Anterior cingulate cortex (tissue), 58 donors: ENCODE data around the gene LRRC37A2.
"Not testable (repeated sequence)": the region's sequence is repeated elsewhere in the genome, so short reads cannot be mapped to it uniquely, and the experiment has no call there.

Experiments
- DNase-seq, 58 donors: peaks; one replicate each; lab custom pipeline; 2025; lab: John Stamatoyannopoulos, UW

The LRRC37A2 gene

GRCh38 chr17:46590157-46591146 is 78.2 kb downstream of the LRRC37A2 start, which contains the start of gene NSF:
Gene NSF (plus strand): TSS chr17:46590669. CDS start chr17:46590776, 107 bp downstream.
- not testable (repeated sequence) for DNase-seq

- not testable (repeated sequence) for DNase-seq
Measured at GRCh38 chr17:46591332-46591731, 79.1 kb downstream of the LRRC37A2 start.

- DNase-seq = not testable (repeated sequence)
Measured at GRCh38 chr17:46598344-46598931, 86.2 kb downstream of the LRRC37A2 start.

- DNase-seq = not testable (repeated sequence)
Measured at GRCh38 chr17:46600767-46601166, 88.5 kb downstream of the LRRC37A2 start.

GRCh38 chr17:46603125-46603524 is 90.9 kb downstream of the LRRC37A2 start:
- DNase-seq = not testable (repeated sequence)
